ENCODE results near the gene INF2. TPM values are rescaled to one million over a fixed set of nuclear protein-coding genes. Genes with fewer than 3 reads are reported as not detected.

The INF2 gene
- total and polyA plus RNA-seq, 9 of the 15 experiments (the other 6 are each of a cell fraction or from before 2014, with no cell fraction given): 0.56 to 31.3 (median 7.8) TPM

DNA sequence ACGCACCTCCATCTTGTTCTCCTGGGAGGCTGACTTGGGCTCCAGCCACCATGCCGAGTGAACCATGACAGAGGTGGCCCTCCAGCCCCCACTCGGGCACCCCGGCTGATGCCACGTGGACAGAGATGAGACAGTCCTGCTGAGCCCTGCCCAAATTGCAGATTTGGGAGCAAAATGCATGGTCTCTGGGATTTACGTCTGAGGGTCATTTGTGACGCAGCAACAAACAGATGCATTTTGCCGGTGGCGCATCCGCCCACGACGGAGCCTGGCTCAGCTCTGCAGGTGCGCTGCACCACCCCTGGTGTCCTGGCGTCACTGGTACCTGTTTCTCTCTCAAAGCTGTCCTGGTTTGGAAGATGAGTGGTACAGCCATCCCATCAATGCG, 31.1 kb upstream of the INF2 start (continued):
- TF ChIP-seq, protein P1, sequence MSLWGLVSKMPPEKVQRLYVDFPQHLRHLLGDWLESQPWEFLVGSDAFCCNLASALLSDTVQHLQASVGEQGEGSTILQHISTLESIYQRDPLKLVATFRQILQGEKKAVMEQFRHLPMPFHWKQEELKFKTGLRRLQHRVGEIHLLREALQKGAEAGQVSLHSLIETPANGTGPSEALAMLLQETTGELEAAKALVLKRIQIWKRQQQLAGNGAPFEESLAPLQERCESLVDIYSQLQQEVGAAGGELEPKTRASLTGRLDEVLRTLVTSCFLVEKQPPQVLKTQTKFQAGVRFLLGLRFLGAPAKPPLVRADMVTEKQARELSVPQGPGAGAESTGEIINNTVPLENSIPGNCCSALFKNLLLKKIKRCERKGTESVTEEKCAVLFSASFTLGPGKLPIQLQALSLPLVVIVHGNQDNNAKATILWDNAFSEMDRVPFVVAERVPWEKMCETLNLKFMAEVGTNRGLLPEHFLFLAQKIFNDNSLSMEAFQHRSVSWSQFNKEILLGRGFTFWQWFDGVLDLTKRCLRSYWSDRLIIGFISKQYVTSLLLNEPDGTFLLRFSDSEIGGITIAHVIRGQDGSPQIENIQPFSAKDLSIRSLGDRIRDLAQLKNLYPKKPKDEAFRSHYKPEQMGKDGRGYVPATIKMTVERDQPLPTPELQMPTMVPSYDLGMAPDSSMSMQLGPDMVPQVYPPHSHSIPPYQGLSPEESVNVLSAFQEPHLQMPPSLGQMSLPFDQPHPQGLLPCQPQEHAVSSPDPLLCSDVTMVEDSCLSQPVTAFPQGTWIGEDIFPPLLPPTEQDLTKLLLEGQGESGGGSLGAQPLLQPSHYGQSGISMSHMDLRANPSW (CRISPR knock-in tag; IDR thresholded peaks at IDR 0.05): no peak
- TF ChIP-seq, protein P2, sequence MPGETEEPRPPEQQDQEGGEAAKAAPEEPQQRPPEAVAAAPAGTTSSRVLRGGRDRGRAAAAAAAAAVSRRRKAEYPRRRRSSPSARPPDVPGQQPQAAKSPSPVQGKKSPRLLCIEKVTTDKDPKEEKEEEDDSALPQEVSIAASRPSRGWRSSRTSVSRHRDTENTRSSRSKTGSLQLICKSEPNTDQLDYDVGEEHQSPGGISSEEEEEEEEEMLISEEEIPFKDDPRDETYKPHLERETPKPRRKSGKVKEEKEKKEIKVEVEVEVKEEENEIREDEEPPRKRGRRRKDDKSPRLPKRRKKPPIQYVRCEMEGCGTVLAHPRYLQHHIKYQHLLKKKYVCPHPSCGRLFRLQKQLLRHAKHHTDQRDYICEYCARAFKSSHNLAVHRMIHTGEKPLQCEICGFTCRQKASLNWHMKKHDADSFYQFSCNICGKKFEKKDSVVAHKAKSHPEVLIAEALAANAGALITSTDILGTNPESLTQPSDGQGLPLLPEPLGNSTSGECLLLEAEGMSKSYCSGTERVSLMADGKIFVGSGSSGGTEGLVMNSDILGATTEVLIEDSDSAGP (CRISPR knock-in tag; IDR thresholded peaks at IDR 0.05): no peak
- TF ChIP-seq ETV6 (IDR thresholded peaks at IDR 0.05; ENCODE audit: borderline replicate concordance in 1 of 2, low read depth in 2 of 2, low read length in 1 of 2) (no peak), ETV6 (CRISPR knock-in tag; IDR thresholded peaks at IDR 0.05; ENCODE audit: borderline replicate concordance) (no peak), MCM3 (IDR thresholded peaks at IDR 0.05) (no peak), MECOM (CRISPR knock-in tag; IDR thresholded peaks at IDR 0.05) (no peak), FOXA1 (IDR thresholded peaks at IDR 0.05; ENCODE audit: borderline replicate concordance) (no peak), NCOA6 (IDR thresholded peaks at IDR 0.05) (no peak), NR3C1 (CRISPR knock-in tag; IDR thresholded peaks at IDR 0.05) (no peak), FOS (IDR thresholded peaks at IDR 0.05; ENCODE audit: extremely low read depth, insufficient read length) (no peak)

Measured in K562 (cell line).